HUES6 (cell line): ENCODE measurements around the gene ANKZF1.
A peak's percentile ranks its signal among the peaks of the same experiment; 100 is the strongest.

Source experiments
- H3K27ac ChIP-seq: 2 replicates; pipeline ENCODE4 v1.7.0; 2013; ENCODE audit warnings: low read depth, mild to moderate bottlenecking, low read length, inconsistent platforms
- H3K27me3 ChIP-seq: 2 replicates; pipeline ENCODE4 v1.6.1; 2013; ENCODE audit warnings: low read length; ENCODE audit not compliant: control insufficient read depth, insufficient read depth
- H3K36me3 ChIP-seq: 2 replicates; pipeline ENCODE4 v1.6.1; 2013; ENCODE audit warnings: low read length; ENCODE audit not compliant: control insufficient read depth, insufficient read depth
- H3K4me1 ChIP-seq: 2 replicates; pipeline ENCODE4 v1.6.1; 2013; ENCODE audit warnings: low read length; ENCODE audit not compliant: control insufficient read depth, insufficient read depth
- H3K4me3 ChIP-seq: 2 replicates; pipeline ENCODE4 v1.5.1; 2013; ENCODE audit warnings: low read depth, low read length
- H3K9ac ChIP-seq: one replicate; pipeline ENCODE4 v1.6.1; 2013; ENCODE audit warnings: mild to moderate bottlenecking, low read length
- H3K9me3 ChIP-seq: 2 replicates; pipeline ENCODE4 v1.6.1; 2013; ENCODE audit warnings: low read depth, low read length; ENCODE audit not compliant: control insufficient read depth, insufficient read depth

The ANKZF1 gene

DNA sequence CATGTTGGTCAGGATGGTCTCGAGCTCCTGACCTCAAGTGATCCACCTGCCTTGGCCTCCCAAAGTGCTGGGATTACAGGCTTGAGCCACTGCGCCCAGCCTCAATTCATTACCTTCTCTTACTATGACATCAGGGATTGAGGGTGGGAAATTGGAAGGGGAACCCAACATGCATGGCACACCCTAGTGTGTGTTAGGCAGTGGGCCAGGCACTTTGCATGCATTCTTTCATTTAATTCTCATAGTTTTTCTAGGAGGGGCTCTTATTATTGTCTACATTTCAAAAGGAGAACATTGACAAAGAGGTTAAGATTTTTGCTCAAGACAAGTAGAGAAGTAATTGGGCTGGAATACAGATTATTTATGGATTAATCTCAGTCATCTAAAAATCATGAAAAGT, 38.7 kb downstream of the ANKZF1 start:
- peaks cover 24% of the 10 kb centered on the region for H3K27me3 ChIP-seq
- no peak overlapping the region for H3K9ac ChIP-seq
- no peaks in the 10 kb centered on the region for H3K9me3 ChIP-seq
- H3K4me1 ChIP-seq: no peaks in the 10 kb centered on the region
- H3K36me3 ChIP-seq: no peaks in the 10 kb centered on the region
- H3K27ac ChIP-seq: no peak overlapping the region
- no peak overlapping the region for H3K4me3 ChIP-seq

GRCh38 chr2:219269362-219270054, 39.9 kb downstream of the ANKZF1 start:
- peaks cover 7% of the 10 kb centered on the region for H3K4me1 ChIP-seq
- H3K36me3 ChIP-seq: no peaks in the 10 kb centered on the region
- no peak overlapping the region for H3K27ac ChIP-seq
- no peak overlapping the region for H3K4me3 ChIP-seq
- H3K27me3 ChIP-seq: peaks cover 22% of the 10 kb centered on the region
- no peak overlapping the region for H3K9ac ChIP-seq
- H3K9me3 ChIP-seq: no peaks in the 10 kb centered on the region

DNA sequence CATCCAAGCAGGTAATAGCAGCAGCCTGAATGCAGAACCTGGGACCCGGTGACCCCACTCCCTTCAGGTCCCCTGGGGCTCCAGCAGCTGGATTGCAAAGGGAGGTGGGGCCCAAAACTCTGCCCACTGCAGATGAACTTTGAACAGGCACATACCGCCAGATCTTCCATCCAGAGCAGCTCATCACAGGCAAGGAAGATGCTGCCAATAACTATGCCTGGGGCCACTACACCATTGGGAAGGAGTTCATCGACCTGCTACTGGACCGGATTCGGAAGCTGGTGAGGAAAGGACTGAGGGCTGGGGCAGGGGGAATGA, 40.4 kb downstream of the ANKZF1 start:
- Histone ChIP-seq H3K4me1 (peaks cover 12% of the 10 kb centered on the region), H3K36me3 (no peaks in the 10 kb centered on the region), H3K27me3 (peaks cover 17% of the 10 kb centered on the region), H3K9ac (no peak overlapping the region), H3K9me3 (no peaks in the 10 kb centered on the region), H3K27ac (no peak overlapping the region), H3K4me3 (no peak overlapping the region; the same call in 1 of the 2 replicates)

DNA sequence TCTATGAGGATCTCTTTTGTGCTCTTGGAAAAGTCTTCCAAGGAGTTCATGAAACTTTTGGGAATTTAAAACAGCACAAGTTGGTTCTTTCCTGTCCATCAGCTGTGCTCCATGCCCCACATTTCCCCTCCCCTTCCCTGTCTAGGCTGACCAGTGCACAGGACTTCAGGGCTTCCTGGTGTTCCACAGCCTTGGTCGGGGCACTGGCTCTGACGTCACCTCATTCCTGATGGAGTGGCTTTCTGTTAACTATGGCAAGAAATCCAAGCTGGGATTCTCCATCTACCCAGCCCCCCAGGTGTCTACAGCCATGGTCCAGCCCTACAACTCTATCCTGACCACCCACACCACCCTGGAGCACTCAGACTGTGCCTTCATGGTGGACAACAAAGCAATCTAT, 41.4 kb downstream of the ANKZF1 start:
- Histone ChIP-seq H3K27me3 (peaks cover 17% of the 10 kb centered on the region), H3K9ac (no peak overlapping the region), H3K4me1 (peaks cover 13% of the 10 kb centered on the region), H3K4me3 (no peak overlapping the region), H3K9me3 (no peaks in the 10 kb centered on the region), H3K36me3 (no peaks in the 10 kb centered on the region), H3K27ac (no peak overlapping the region)

GRCh38 chr2:219272356-219272755, 42.8 kb downstream of the ANKZF1 start:
- H3K27me3 ChIP-seq: peaks cover 15% of the 10 kb centered on the region
- H3K9me3 ChIP-seq: no peaks in the 10 kb centered on the region
- H3K4me3 ChIP-seq: no peak overlapping the region
- H3K4me1 ChIP-seq: peaks cover 15% of the 10 kb centered on the region
- H3K27ac ChIP-seq: no peak overlapping the region
- H3K9ac ChIP-seq: no peak overlapping the region
- no peaks in the 10 kb centered on the region for H3K36me3 ChIP-seq

DNA sequence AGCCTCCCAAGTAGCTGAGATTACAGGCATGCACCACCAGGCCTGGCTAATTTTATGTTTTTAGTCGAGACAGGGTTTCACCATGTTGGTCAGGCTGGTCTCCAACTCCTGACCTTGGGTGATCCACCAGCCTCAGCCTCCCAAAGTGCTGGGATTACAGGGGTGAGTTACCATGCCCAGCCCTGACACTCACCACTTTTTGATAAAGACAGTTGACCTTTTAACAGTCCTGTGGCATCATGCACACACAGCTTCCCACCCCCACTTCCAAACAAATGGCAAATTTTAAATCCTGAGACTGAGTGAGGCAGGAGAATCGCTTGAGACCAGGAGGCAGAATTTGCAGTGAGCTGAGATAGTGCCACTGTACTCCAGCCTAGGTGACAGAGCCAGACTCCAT, 43.4 kb downstream of the ANKZF1 start:
- Histone ChIP-seq H3K27ac (no peak overlapping the region), H3K4me1 (peaks cover 19% of the 10 kb centered on the region), H3K9me3 (no peaks in the 10 kb centered on the region), H3K36me3 (no peaks in the 10 kb centered on the region), H3K27me3 (peaks cover 15% of the 10 kb centered on the region), H3K9ac (no peak overlapping the region), H3K4me3 (no peak overlapping the region)

- peaks cover 27% of the 10 kb centered on the region for H3K4me1 ChIP-seq
- H3K9me3 ChIP-seq: no peaks in the 10 kb centered on the region
- peak overlapping the region; percentile 59; the same call in 1 of the 2 replicates for H3K27ac ChIP-seq
- peak overlapping the region; percentile 11; the same call in 1 of the 2 replicates for H3K4me3 ChIP-seq
- H3K36me3 ChIP-seq: no peaks in the 10 kb centered on the region
- peaks cover 15% of the 10 kb centered on the region for H3K27me3 ChIP-seq
- H3K9ac ChIP-seq: peak overlapping the region; percentile 66
Measured at GRCh38 chr2:219273937-219274336, 44.3 kb downstream of the ANKZF1 start.

- H3K9ac ChIP-seq: peak overlapping the region; percentile 66
- peak overlapping the region; percentile 59; the same call in 1 of the 2 replicates for H3K27ac ChIP-seq
- H3K4me3 ChIP-seq: peak overlapping the region; percentile 11; the same call in 1 of the 2 replicates
- no peaks in the 10 kb centered on the region for H3K9me3 ChIP-seq
- H3K4me1 ChIP-seq: peaks cover 27% of the 10 kb centered on the region
- no peaks in the 10 kb centered on the region for H3K36me3 ChIP-seq
- peaks cover 11% of the 10 kb centered on the region for H3K27me3 ChIP-seq
Measured at GRCh38 chr2:219274361-219274921, 44.8 kb downstream of the ANKZF1 start.

- Histone ChIP-seq H3K27me3 (no peaks in the 10 kb centered on the region), H3K9me3 (no peaks in the 10 kb centered on the region), H3K36me3 (peaks cover 12% of the 10 kb centered on the region; the same call in 1 of the 2 replicates), H3K4me1 (peaks cover 36% of the 10 kb centered on the region), H3K27ac (peak overlapping the region; percentile 83; the same call in 1 of the 2 replicates), H3K4me3 (peak overlapping the region; percentile 71), H3K9ac (peak overlapping the region; percentile 56)
Measured at GRCh38 chr2:219277703-219278654, 48.4 kb downstream of the ANKZF1 start.

- Histone ChIP-seq H3K9ac (peak overlapping the region; percentile 54), H3K4me1 (peaks cover 36% of the 10 kb centered on the region), H3K27me3 (no peaks in the 10 kb centered on the region), H3K27ac (peak overlapping the region; percentile 83; the same call in 1 of the 2 replicates), H3K9me3 (no peaks in the 10 kb centered on the region), H3K4me3 (peak overlapping the region; percentile 71), H3K36me3 (peaks cover 16% of the 10 kb centered on the region; the same call in 1 of the 2 replicates)
Measured at GRCh38 chr2:219278655-219279150, 49.1 kb downstream of the ANKZF1 start.
